ENCODE results near the gene PRPF19. TPM values are rescaled to one million over a fixed set of nuclear protein-coding genes. Genes with fewer than 3 reads are reported as not detected.

The PRPF19 gene
- total and polyA plus RNA-seq, 10 of the 15 experiments (the other 5 are each of a cell fraction or from before 2014, with no cell fraction given): 8.7 to 170 (median 61.3) TPM

GRCh38 chr11:60848714-60849151 lies 57.7 kb downstream of the PRPF19 start (continued):
- TF ChIP-seq ZBTB4 (CRISPR knock-in tag; IDR thresholded peaks at IDR 0.05) (no peak), ZZZ3 (IDR thresholded peaks at IDR 0.05; ENCODE audit: control insufficient read depth, insufficient read length, low read depth) (no peak), ZBED1 (IDR thresholded peaks at IDR 0.05; ENCODE audit: borderline replicate concordance) (no peak), BCLAF1 (IDR thresholded peaks at IDR 0.05) (no peak)

GRCh38 chr11:60847896-60848295 lies 58.5 kb downstream of the PRPF19 start:
- intact Hi-C loops (cut with micrococcal nuclease; ENCODE audit: unreplicated experiment) (loop anchor here (10.0 kb wide), 1 partner anchor 107 kb away; the partner anchor contains the start of gene SLC15A3), in situ Hi-C loops (cut with MboI) (no loop called here)
- Histone ChIP-seq H3K27ac (ENCODE audit: control insufficient read depth, insufficient read depth) (no peak overlapping the region), H3K9ac (ENCODE audit: control insufficient read depth, insufficient read depth, low read length) (no peak overlapping the region), H3K27me3 (replicated peaks in 1 of 2; ENCODE audit: control insufficient read depth in 2 of 2, insufficient read depth in 2 of 2, low read length in 1 of 2) (no peaks in the 10 kb centered on the region), H3K4me3 (no peak overlapping the region), H3K4me1 (ENCODE audit: control insufficient read depth, insufficient read depth, low read length) (no peaks in the 10 kb centered on the region), H3K79me2 (ENCODE audit: control insufficient read depth, insufficient read depth, low read length) (peaks cover 31% of the 10 kb centered on the region), H3K9me3 (replicated peaks; ENCODE audit: control insufficient read depth, insufficient read depth, low read length) (no peaks in the 10 kb centered on the region), H3K36me3 (ENCODE audit: control insufficient read depth in 2 of 2, insufficient read depth in 2 of 2, low read length in 1 of 2) (peaks cover 8 to 27% of the 10 kb centered on the region in 2 experiments), H2AFZ (ENCODE audit: control insufficient read depth, low read depth, low read length) (no peak overlapping the region), H4K20me1 (ENCODE audit: control insufficient read depth, insufficient read depth) (no peaks in the 10 kb centered on the region), H3K4me2 (ENCODE audit: control insufficient read depth, insufficient read depth) (no peak overlapping the region)
- ChIA-PET RAD21 (ENCODE audit: unreplicated experiment) (no interaction called here), SMC1A (ENCODE audit: uncharacterized antibody, unreplicated experiment) (no interaction called here), POLR2A (no interaction called here), CTCF (no interaction called here)
- ATAC-seq (no peak), FAIRE-seq (no peak), DNase-seq (ENCODE audit: low read depth, low spot score) (no peak)
- TF ChIP-seq ZNF384 (IDR thresholded peaks at IDR 0.05; ENCODE audit: borderline replicate concordance, low read depth, low read length) (no peak), ZNF207 (IDR thresholded peaks at IDR 0.05; ENCODE audit: borderline replicate concordance) (no peak), HDGF (IDR thresholded peaks at IDR 0.05) (no peak), SREBF1 (IDR thresholded peaks at IDR 0.05; ENCODE audit: low read length) (no peak), IKZF1 (conservative IDR thresholded peaks at IDR 0.05) (no peak), FOXK2 (IDR thresholded peaks at IDR 0.05) (no peak), ZBTB11 (CRISPR knock-in tag; IDR thresholded peaks at IDR 0.05) (no peak)
- 96% methylated on average over 9 of the region's 12 CpGs for WGBS (ENCODE audit: insufficient coverage, insufficient replicate concordance, low lambda C conversion rate, missing lambda C conversion rate)
- no TSS peak for BruUV-seq (replicated peaks)

All from GM12878 (cell line).